ENCODE measurements around the gene CCDC134. TPM values are rescaled to one million over a fixed set of nuclear protein-coding genes. Genes with fewer than 3 reads are reported as not detected.

CCDC134 gene
- total and polyA plus RNA-seq, 3 experiments from 2014 or later, result 5.5 to 19.9 (median 17.9) TPM

DNA sequence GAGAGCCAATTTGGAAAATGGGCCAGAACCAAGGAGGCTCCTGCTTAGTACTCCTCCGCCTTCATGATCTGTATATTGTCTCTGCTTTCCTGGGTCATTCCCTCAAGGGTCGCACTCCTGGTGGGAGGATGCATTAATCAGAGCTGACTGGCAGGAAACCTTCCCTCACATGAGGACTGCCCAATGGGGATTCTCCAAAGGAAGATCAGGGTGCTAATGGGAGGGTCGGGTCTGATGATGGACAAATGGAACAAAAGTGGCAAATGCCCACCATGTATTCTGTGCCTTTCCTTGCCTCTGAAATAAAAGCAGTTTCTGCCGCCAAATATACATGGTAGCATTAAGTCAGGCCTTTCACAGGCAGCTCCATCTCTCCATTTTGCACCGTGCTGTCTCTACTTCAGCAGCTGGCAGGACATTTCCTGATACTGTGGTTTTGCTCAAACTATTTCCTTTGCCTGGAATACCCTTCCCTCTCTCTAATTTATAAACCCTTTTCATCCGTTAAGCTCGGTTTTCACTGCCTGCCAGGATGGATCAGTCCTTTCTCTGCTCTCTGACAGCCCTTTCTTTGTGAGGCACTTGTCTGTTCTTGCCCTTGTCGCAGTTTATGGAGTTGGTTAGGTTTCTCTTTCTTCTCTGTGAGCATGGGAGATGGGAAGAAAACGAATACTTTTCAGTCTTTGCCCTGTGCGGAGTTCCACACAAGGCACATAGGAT is 45.9 kb downstream of the CCDC134 start:
- Histone ChIP-seq H3K9me3 (ENCODE audit: low read length) (no peaks in the 10 kb centered on the region), H3K36me3 (ENCODE audit: insufficient read depth, low read length) (no peaks in the 10 kb centered on the region), H3K4me3 (ENCODE audit: low read length) (no peak overlapping the region), H3K4me1 (ENCODE audit: insufficient read depth, low read length) (peaks cover 16% of the 10 kb centered on the region), H3K27me3 (ENCODE audit: insufficient read depth, low read length, poor library complexity, severe bottlenecking) (no peaks in the 10 kb centered on the region), H3K27ac (ENCODE audit: low read depth, low read length) (no peak overlapping the region)
- DNase-seq, result no peak
- Mint-ChIP-seq H3K4me3 (peak overlapping the region in 1 of 7 donors; percentile 46), H3K27ac (peak overlapping the region in 4 of 8 donors; percentile 15 to 69 (median 40)), H3K4me1 (peaks cover 38 to 67% (median 62%) of the 10 kb centered on the region in 3 donors), H3K27me3 (no peaks in the 10 kb centered on the region), H3K9me3 (no peaks in the 10 kb centered on the region), H3K36me3 (peaks cover 0 to 11% (median 0%) of the 10 kb centered on the region in 3 donors)
- ChIA-PET POLR2A (interaction anchor here (0.7 kb wide), 1 partner anchor 14 kb away, joined by 3 read pairs; the partner anchor contains the start of gene SREBF2), CTCF (interaction anchor here (1.1 to 2.3 kb wide), 2 partner anchors 11 to 149 kb away, joined by 4 to 9 read pairs; no protein-coding TSS in a partner anchor)

DNA sequence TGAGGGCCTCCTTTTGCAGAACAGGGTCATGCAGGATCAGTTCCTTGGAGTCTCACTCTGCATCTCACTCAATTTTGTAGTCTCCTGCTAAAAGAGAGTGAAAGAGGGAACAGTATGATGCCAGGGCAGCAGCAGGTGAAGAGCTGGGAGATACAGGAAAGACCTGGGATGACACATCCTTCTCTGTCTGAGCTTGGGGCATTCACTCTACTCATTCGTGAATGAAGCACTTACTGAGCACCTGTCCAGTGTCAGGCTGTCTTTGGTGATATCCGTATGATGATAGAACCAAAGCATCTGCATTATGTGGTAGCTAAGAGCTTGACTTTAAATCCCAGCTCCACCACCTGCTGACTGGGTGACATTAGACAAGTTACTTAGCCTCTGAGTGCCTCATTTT is 46.8 kb downstream of the CCDC134 start:
- DNase-seq, result no peak
- H3K27ac Mint-ChIP-seq, result peak overlapping the region in 5 of 8 donors; percentile 15 to 93 (median 48)
- H3K36me3 Mint-ChIP-seq, result peaks cover 0 to 8% (median 0%) of the 10 kb centered on the region in 3 donors
- Histone ChIP-seq H3K4me1 (ENCODE audit: insufficient read depth, low read length) (peaks cover 16% of the 10 kb centered on the region), H3K4me3 (ENCODE audit: low read length) (no peak overlapping the region), H3K27ac (ENCODE audit: low read depth, low read length) (no peak overlapping the region), H3K9me3 (ENCODE audit: low read length) (no peaks in the 10 kb centered on the region), H3K27me3 (ENCODE audit: insufficient read depth, low read length, poor library complexity, severe bottlenecking) (no peaks in the 10 kb centered on the region), H3K36me3 (ENCODE audit: insufficient read depth, low read length) (no peaks in the 10 kb centered on the region)
- POLR2A ChIA-PET, result no interaction called here
- CTCF ChIA-PET, result interaction anchor here (1.3 to 2.3 kb wide), 2 partner anchors 10 to 93 kb away, joined by 5 to 9 read pairs; no protein-coding TSS in a partner anchor
- no peaks in the 10 kb centered on the region for H3K27me3 Mint-ChIP-seq
- H3K9me3 Mint-ChIP-seq, result no peaks in the 10 kb centered on the region
- H3K4me1 Mint-ChIP-seq, result peaks cover 37 to 61% (median 59%) of the 10 kb centered on the region in 3 donors
- no peak overlapping the region for H3K4me3 Mint-ChIP-seq

GRCh38 chr22:41848468-41848867 is 48.0 kb downstream of the CCDC134 start:
- no peak overlapping the region for H3K27ac ChIP-seq (ENCODE audit: low read depth, low read length)
- H3K4me3 Mint-ChIP-seq, result peak overlapping the region in 1 of 7 donors; percentile 40
- no peaks in the 10 kb centered on the region for H3K9me3 ChIP-seq (ENCODE audit: low read length)
- CTCF ChIA-PET, result no interaction called here
- H3K4me3 ChIP-seq (ENCODE audit: low read length), result no peak overlapping the region
- peaks cover 0 to 6% (median 0%) of the 10 kb centered on the region in 3 donors for H3K36me3 Mint-ChIP-seq
- H3K4me1 ChIP-seq (ENCODE audit: insufficient read depth, low read length), result peaks cover 16% of the 10 kb centered on the region
- no peak for DNase-seq
- H3K9me3 Mint-ChIP-seq, result no peaks in the 10 kb centered on the region
- no peaks in the 10 kb centered on the region for H3K27me3 ChIP-seq (ENCODE audit: insufficient read depth, low read length, poor library complexity, severe bottlenecking)
- peaks cover 34 to 57% (median 56%) of the 10 kb centered on the region in 3 donors for H3K4me1 Mint-ChIP-seq
- H3K27me3 Mint-ChIP-seq, result no peaks in the 10 kb centered on the region
- H3K36me3 ChIP-seq (ENCODE audit: insufficient read depth, low read length), result no peaks in the 10 kb centered on the region
- POLR2A ChIA-PET, result no interaction called here
- H3K27ac Mint-ChIP-seq, result peak overlapping the region in 2 of 8 donors; percentile 58 to 79

GRCh38 chr22:41856469-41856868 is 56.0 kb downstream of the CCDC134 start:
- H3K4me1 Mint-ChIP-seq, result peaks cover 37 to 63% (median 60%) of the 10 kb centered on the region in 3 donors
- Histone ChIP-seq H3K27me3 (ENCODE audit: insufficient read depth, low read length, poor library complexity, severe bottlenecking) (no peaks in the 10 kb centered on the region), H3K4me3 (ENCODE audit: low read length) (no peak overlapping the region), H3K27ac (ENCODE audit: low read depth, low read length) (no peak overlapping the region), H3K9me3 (ENCODE audit: low read length) (no peaks in the 10 kb centered on the region), H3K36me3 (ENCODE audit: insufficient read depth, low read length) (no peaks in the 10 kb centered on the region), H3K4me1 (ENCODE audit: insufficient read depth, low read length) (peaks cover 23% of the 10 kb centered on the region)
- H3K4me3 Mint-ChIP-seq, result peak overlapping the region in 3 of 7 donors; percentile 13 to 74 (median 23)
- H3K27ac Mint-ChIP-seq, result peak overlapping the region; percentile 13 to 96 (median 85)
- no peaks in the 10 kb centered on the region for H3K9me3 Mint-ChIP-seq
- H3K27me3 Mint-ChIP-seq, result no peaks in the 10 kb centered on the region
- H3K36me3 Mint-ChIP-seq, result peaks cover 0 to 6% (median 0%) of the 10 kb centered on the region in 3 donors
- ChIA-PET POLR2A (interaction anchor here (1.0 to 1.9 kb wide), 2 partner anchors 56 to 75 kb away, joined by 6 to 7 read pairs; partner anchors contain the start of gene CCDC134), CTCF (interaction anchor here (1.6 to 4.6 kb wide), 5 partner anchors 10 to 159 kb away, joined by 6 to 20 read pairs (median 14); no protein-coding TSS in a partner anchor)
- no peak for DNase-seq

GRCh38 chr22:41857155-41857859 is 56.8 kb downstream of the CCDC134 start:
- Mint-ChIP-seq H3K9me3 (no peaks in the 10 kb centered on the region), H3K4me3 (peak overlapping the region in 6 of 7 donors; percentile 11 to 66 (median 40)), H3K27me3 (no peaks in the 10 kb centered on the region), H3K4me1 (peaks cover 41 to 68% (median 60%) of the 10 kb centered on the region in 3 donors), H3K27ac (peak overlapping the region; percentile 81 to 96 (median 88)), H3K36me3 (peaks cover 0 to 6% (median 0%) of the 10 kb centered on the region in 3 donors)
- peak; percentile 59 to 77 (median 69) for DNase-seq
- Histone ChIP-seq H3K36me3 (ENCODE audit: insufficient read depth, low read length) (no peaks in the 10 kb centered on the region), H3K4me3 (ENCODE audit: low read length) (no peak overlapping the region), H3K4me1 (ENCODE audit: insufficient read depth, low read length) (peaks cover 31% of the 10 kb centered on the region), H3K27ac (ENCODE audit: low read depth, low read length) (no peak overlapping the region), H3K27me3 (ENCODE audit: insufficient read depth, low read length, poor library complexity, severe bottlenecking) (no peaks in the 10 kb centered on the region), H3K9me3 (ENCODE audit: low read length) (no peaks in the 10 kb centered on the region)
- CTCF ChIA-PET, result interaction anchor here (0.7 to 4.6 kb wide), 15 partner anchors 11 to 160 kb away, joined by 3 to 20 read pairs (median 6); partner anchors contain the start of genes CCDC134 and SREBF2
- POLR2A ChIA-PET, result interaction anchor here (1.0 to 2.5 kb wide), 4 partner anchors 25 to 83 kb away, joined by 6 to 11 read pairs (median 6); partner anchors contain the start of genes CCDC134 and SREBF2

DNA sequence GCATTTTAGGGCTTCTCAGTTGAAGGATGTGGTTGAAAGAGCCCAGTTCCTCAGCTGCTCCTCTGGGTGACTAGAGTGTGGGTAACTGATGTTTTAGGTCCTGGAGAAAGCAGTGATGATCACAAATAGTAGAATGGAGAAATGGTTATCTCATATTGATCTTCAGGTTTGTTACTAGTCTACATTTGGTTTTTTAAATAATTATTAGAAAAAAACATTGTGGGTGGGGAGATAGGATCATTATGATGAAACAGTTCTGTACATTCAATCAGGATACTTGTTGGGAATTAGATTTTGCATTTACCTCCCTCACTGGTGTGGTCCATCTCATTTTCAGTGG is 57.4 kb downstream of the CCDC134 start:
- peaks cover 0 to 6% (median 0%) of the 10 kb centered on the region in 3 donors for H3K36me3 Mint-ChIP-seq
- Histone ChIP-seq H3K27me3 (ENCODE audit: insufficient read depth, low read length, poor library complexity, severe bottlenecking) (no peaks in the 10 kb centered on the region), H3K4me3 (ENCODE audit: low read length) (no peak overlapping the region), H3K4me1 (ENCODE audit: insufficient read depth, low read length) (peaks cover 36% of the 10 kb centered on the region), H3K27ac (ENCODE audit: low read depth, low read length) (no peak overlapping the region), H3K9me3 (ENCODE audit: low read length) (no peaks in the 10 kb centered on the region), H3K36me3 (ENCODE audit: insufficient read depth, low read length) (no peaks in the 10 kb centered on the region)
- H3K4me3 Mint-ChIP-seq, result peak overlapping the region in 4 of 7 donors; percentile 5 to 66 (median 40)
- POLR2A ChIA-PET, result interaction anchor here (1.9 to 2.5 kb wide), 3 partner anchors 25 to 82 kb away, joined by 6 to 11 read pairs (median 7); partner anchors contain the start of gene SREBF2
- H3K27ac Mint-ChIP-seq, result peak overlapping the region; percentile 81 to 96 (median 88)
- peaks cover 46 to 72% (median 63%) of the 10 kb centered on the region in 3 donors for H3K4me1 Mint-ChIP-seq
- CTCF ChIA-PET, result interaction anchor here (0.9 to 4.6 kb wide), 13 partner anchors 11 to 160 kb away, joined by 3 to 20 read pairs (median 6); partner anchors contain the start of genes CCDC134 and SREBF2
- DNase-seq, result no peak
- no peaks in the 10 kb centered on the region for H3K27me3 Mint-ChIP-seq
- H3K9me3 Mint-ChIP-seq, result no peaks in the 10 kb centered on the region

- no peaks in the 10 kb centered on the region for H3K9me3 ChIP-seq (ENCODE audit: low read length)
- peaks cover 0 to 14% (median 7%) of the 10 kb centered on the region in 3 donors for H3K36me3 Mint-ChIP-seq
- H3K27me3 Mint-ChIP-seq, result no peaks in the 10 kb centered on the region
- CTCF ChIA-PET, result interaction anchor here (0.8 to 2.0 kb wide), 12 partner anchors 12 to 165 kb away, joined by 3 to 8 read pairs (median 4); partner anchors contain the start of genes CENPM and SREBF2
- H3K9me3 Mint-ChIP-seq, result no peaks in the 10 kb centered on the region
- DNase-seq, result peak in 3 of 5 donors; percentile 27 to 56 (median 42)
- peak overlapping the region; percentile 41 to 65 (median 56) for H3K4me3 Mint-ChIP-seq
- peak overlapping the region; percentile 7 for H3K4me3 ChIP-seq (ENCODE audit: low read length)
- H3K4me1 ChIP-seq (ENCODE audit: insufficient read depth, low read length), result peaks cover 39% of the 10 kb centered on the region
- peak overlapping the region; percentile 32 for H3K27ac ChIP-seq (ENCODE audit: low read depth, low read length)
- POLR2A ChIA-PET, result interaction anchor here (0.8 to 2.5 kb wide), 7 partner anchors 28 to 78 kb away, joined by 3 to 12 read pairs (median 7); partner anchors contain the start of genes CCDC134, SREBF2 and TNFRSF13C
- no peaks in the 10 kb centered on the region for H3K27me3 ChIP-seq (ENCODE audit: insufficient read depth, low read length, poor library complexity, severe bottlenecking)
- H3K27ac Mint-ChIP-seq, result peak overlapping the region; percentile 84 to 98 (median 92)
- peaks cover 2% of the 10 kb centered on the region for H3K36me3 ChIP-seq (ENCODE audit: insufficient read depth, low read length)
- H3K4me1 Mint-ChIP-seq, result peaks cover 45 to 68% (median 59%) of the 10 kb centered on the region in 3 donors
These were observed 61.7 kb downstream of the CCDC134 start for GRCh38 chr22:41862160-41862529.
